AG09319 (cell line): Measurements from ENCODE around the gene STARD3NL.
A peak's percentile ranks its signal among the peaks of the same experiment; 100 is the strongest.
"Not testable (repeated sequence)": the region's sequence is repeated elsewhere in the genome, so short reads cannot be mapped to it uniquely, and the experiment has no call there.

Experiments
- DNase-seq: peaks from one replicate; pipeline ENCODE4 v3.0.0-alpha.2; 2010; ENCODE audit warnings: low read depth; ENCODE audit errors: extremely low read depth
- TF ChIP-seq, protein P1 (sequence below): IDR thresholded peaks from 2 replicates; pipeline ENCODE4 v1.5.1; 2011; ENCODE audit warnings: low read depth, mild to moderate bottlenecking, inconsistent platforms, low read length, moderate library complexity

STARD3NL gene

DNA sequence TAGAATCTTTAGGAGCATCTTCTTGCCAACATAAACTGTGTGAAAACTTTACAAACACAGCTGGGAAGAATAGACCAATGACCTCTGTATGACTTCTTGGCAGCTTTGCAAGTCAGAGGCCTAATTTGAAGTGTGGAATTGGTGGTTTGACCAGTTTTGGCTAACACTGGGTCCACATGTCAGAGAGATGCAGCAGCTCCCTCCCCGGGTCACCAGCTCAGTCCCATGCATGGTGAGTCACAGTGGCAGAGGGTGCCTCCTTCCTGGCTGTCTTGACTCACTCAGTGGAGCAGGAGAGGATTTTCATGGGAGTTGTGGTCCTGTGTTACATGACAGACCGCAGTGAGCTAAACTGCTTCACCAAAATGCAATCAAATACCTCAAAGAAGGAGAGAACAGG is 8.2 kb upstream of the STARD3NL start:
- TF ChIP-seq, protein P1, sequence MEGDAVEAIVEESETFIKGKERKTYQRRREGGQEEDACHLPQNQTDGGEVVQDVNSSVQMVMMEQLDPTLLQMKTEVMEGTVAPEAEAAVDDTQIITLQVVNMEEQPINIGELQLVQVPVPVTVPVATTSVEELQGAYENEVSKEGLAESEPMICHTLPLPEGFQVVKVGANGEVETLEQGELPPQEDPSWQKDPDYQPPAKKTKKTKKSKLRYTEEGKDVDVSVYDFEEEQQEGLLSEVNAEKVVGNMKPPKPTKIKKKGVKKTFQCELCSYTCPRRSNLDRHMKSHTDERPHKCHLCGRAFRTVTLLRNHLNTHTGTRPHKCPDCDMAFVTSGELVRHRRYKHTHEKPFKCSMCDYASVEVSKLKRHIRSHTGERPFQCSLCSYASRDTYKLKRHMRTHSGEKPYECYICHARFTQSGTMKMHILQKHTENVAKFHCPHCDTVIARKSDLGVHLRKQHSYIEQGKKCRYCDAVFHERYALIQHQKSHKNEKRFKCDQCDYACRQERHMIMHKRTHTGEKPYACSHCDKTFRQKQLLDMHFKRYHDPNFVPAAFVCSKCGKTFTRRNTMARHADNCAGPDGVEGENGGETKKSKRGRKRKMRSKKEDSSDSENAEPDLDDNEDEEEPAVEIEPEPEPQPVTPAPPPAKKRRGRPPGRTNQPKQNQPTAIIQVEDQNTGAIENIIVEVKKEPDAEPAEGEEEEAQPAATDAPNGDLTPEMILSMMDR = no peak
- peak; percentile 85 for DNase-seq

GRCh38 chr7:38171623-38172391 is 6.2 kb upstream of the STARD3NL start:
- TF ChIP-seq, protein P1 = no peak
- no peak for DNase-seq

GRCh38 chr7:38175547-38175946 is 2.5 kb upstream of the STARD3NL start:
- not testable (repeated sequence) for DNase-seq

DNA sequence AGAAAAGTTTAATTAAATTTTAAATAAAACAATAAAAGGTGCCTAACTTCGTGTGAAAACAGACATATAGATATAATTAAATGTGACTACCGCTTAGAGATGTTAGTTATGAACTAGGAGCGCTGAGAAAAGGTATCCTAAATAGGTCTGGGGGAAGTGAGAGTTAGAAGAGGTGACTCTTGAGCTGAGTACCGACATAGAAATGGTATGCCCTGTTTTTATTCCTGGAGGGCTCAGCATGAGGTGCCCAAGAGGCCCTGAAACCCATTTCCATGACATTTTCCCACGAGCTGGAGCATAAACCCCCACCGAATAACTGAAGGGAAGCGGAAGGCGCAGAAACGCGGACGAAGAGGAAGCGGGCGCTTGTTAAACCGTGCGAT is 433 bp upstream of the STARD3NL start:
- TF ChIP-seq, protein P1 = no peak
- no peak for DNase-seq

- TF ChIP-seq, protein P1 = no peak
Observed at GRCh38 chr7:38178695-38179344, 775 bp downstream of the STARD3NL start.

GRCh38 chr7:38179776-38180226 is 1.8 kb downstream of the STARD3NL start:
- TF ChIP-seq, protein P1 = no peak
- no peak for DNase-seq

More at GRCh38 chr7:38178695-38179344, 775 bp downstream of the STARD3NL start:
- DNase-seq = no peak

DNA sequence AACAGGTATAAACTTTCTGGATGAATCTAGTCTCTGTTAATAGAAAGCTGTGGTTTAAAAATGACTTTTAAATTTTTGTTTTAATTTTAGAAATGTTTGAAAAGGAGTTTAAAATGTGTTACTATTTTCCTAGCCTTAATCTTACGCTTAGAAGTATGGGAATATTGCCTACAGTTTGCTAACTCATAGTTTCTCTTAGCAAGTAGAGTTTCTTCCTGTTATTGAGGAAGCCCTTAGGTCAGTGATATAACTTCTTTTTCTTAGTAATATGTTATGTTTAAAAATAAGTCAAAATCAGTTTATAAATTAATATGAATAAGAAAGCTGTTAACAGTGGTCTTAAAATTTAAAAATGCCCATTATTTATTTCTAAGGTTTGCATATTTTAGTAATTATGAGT is 3.1 kb downstream of the STARD3NL start:
- TF ChIP-seq, protein P1 = no peak
- DNase-seq = no peak

DNA sequence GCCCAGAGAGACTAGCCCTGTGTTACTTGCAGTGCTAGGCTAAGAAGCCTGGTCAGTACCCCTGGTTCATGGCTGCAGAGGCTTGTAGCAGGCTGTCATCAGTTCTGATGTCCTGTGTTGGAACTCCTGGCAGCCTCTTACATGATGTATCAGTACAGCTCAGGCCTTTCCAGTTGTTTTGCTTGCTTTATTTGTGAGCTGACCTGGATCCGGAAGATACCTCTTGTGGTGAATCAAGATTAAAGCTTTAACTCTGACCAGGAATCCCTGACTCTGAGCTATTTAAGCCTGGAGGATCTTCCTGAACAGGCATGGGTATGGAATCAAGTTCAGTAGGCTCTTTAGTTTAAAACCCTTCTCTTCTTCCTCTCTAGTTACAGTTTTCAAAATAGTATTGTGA is 4.4 kb downstream of the STARD3NL start:
- no peak for DNase-seq
- TF ChIP-seq, protein P1 = no peak
